ENCODE results near the gene POP7.
"Not testable (repeated sequence)": the region's sequence is repeated elsewhere in the genome, so short reads cannot be mapped to it uniquely, and the experiment has no call there.

POP7 gene

GRCh38 chr7:100693312-100694097, 12.4 kb upstream of the POP7 start:
- no peak for TF ChIP-seq POLR2A (IDR thresholded peaks at IDR 0.05; ENCODE audit: low read depth, low read length)
- DNase-seq (ENCODE audit: insufficient read length, low spot score) (no peak), FAIRE-seq (no peak)

- TF ChIP-seq POLR2A (IDR thresholded peaks at IDR 0.05; ENCODE audit: low read depth, low read length), result 0 out of 2 replicates have a peak, but pooled peaks have one; percentile 13
- DNase-seq (ENCODE audit: insufficient read length, low spot score) (peak; percentile 83), FAIRE-seq (no peak)
Measured at GRCh38 chr7:100694098-100694745, 11.7 kb upstream of the POP7 start, which contains the start of gene GIGYF1. Gene GIGYF1, minus strand, starts transcription at chr7:100694250. Its CDS starts 6,012 bp downstream, at chr7:100688238.

DNA sequence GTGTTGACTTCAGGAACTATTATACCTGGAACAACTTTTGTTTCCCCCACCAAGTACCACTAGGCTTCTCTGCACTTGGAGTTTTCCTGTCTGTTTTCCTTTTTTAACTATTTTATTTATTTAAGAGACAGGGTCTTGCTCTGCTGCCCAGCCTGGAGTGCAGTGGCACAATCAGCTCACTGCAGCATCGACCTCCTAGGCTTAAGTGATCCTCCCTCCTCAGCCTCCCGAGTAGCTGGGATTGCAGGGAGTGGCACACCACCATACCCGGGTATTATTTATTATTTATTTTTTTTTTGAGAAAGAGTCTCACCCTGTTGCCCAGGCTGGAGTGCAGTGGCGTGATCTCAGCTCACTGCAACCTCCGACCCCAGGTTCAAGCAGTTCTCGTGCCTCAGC, 9.8 kb upstream of the POP7 start:
- DNase-seq (ENCODE audit: insufficient read length, low spot score) (no peak), FAIRE-seq (no peak)
- no peak for TF ChIP-seq POLR2A (IDR thresholded peaks at IDR 0.05; ENCODE audit: low read depth, low read length)

GRCh38 chr7:100699018-100699417, 6.9 kb upstream of the POP7 start:
- FAIRE-seq (no peak), DNase-seq (ENCODE audit: insufficient read length, low spot score) (no peak)
- no peak for TF ChIP-seq POLR2A (IDR thresholded peaks at IDR 0.05; ENCODE audit: low read depth, low read length)

DNA sequence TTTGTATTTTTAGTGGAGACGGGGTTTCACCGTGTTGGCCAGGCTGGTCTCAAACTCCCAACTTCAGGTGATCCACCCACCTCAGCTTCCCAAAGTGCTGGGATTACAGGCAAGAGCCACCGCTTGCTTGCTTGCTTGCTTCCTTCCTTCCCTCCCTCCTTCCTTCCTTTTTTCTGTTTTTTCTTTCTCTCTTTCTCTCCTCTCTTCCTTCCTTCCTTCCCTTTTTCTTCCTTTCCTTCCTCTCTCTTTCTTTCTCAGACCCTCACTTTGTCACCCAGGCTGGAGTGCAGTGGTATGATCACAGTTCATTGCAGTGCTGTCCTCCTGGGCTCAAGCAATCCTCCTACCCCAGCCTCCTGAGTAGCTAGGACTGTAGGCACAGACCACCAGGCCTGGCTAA, 4.8 kb upstream of the POP7 start:
- FAIRE-seq; DNase-seq (ENCODE audit: insufficient read length, low spot score): not testable (repeated sequence)

GRCh38 chr7:100705320-100705752, 585 bp upstream of the POP7 start:
- TF ChIP-seq POLR2A (IDR thresholded peaks at IDR 0.05; ENCODE audit: low read depth, low read length), result no peak
- FAIRE-seq (no peak), DNase-seq (ENCODE audit: insufficient read length, low spot score) (peak; percentile 87)

- no peak for FAIRE-seq
- no peak for DNase-seq (ENCODE audit: insufficient read length, low spot score)
- no peak for TF ChIP-seq POLR2A (IDR thresholded peaks at IDR 0.05; ENCODE audit: low read depth, low read length)
Measured at GRCh38 chr7:100706672-100707311, 871 bp downstream of the POP7 start.

- DNase-seq (ENCODE audit: insufficient read length, low spot score) (no peak), FAIRE-seq (no peak)
- no peak for TF ChIP-seq POLR2A (IDR thresholded peaks at IDR 0.05; ENCODE audit: low read depth, low read length)
Measured at GRCh38 chr7:100708395-100708794, 2.5 kb downstream of the POP7 start.

DNA sequence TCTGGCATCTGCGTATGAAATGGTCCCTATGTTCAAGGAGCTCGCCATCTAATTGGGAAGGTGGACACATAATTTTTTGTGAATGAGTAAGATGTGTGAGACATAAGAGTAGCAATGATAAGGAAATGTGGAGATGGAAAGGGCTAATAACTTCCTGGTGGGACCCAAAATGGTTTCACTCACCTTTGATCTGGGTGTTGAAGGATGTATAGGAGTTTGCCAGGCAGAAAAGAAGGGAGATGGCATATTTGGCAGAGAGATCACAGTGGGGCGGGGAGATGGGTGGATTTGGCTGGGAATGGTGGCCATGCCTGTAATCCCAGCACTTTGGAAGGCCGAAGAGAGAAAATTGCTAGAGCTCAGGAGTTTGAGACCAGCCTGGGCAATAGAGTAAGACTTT, 4.5 kb downstream of the POP7 start:
- TF ChIP-seq POLR2A (IDR thresholded peaks at IDR 0.05; ENCODE audit: low read depth, low read length), result no peak
- no peak for FAIRE-seq
- no peak for DNase-seq (ENCODE audit: insufficient read length, low spot score)

DNA sequence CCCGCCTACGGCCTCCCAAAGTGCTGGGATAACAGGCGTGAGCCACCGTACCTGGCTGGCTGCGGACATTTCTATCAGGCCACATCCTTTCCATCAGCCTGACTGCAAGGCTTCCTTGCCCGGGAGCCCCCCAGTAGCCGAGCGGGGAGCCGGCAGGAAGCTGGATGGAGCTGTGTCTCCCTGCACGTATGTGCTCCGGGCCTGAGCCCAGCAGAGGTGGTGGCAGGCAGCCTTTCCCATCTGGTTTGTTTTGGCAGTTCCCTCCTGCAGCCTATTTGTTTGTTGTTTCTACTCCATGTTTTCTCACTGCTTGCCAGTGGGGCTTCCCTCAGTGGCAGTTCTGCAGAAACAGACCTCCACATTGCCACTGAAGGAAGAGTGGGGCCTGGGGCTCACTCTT, 5.4 kb downstream of the POP7 start:
- DNase-seq (ENCODE audit: insufficient read length, low spot score), result no peak
- TF ChIP-seq POLR2A (IDR thresholded peaks at IDR 0.05; ENCODE audit: low read depth, low read length), result no peak
- no peak for FAIRE-seq

DNA sequence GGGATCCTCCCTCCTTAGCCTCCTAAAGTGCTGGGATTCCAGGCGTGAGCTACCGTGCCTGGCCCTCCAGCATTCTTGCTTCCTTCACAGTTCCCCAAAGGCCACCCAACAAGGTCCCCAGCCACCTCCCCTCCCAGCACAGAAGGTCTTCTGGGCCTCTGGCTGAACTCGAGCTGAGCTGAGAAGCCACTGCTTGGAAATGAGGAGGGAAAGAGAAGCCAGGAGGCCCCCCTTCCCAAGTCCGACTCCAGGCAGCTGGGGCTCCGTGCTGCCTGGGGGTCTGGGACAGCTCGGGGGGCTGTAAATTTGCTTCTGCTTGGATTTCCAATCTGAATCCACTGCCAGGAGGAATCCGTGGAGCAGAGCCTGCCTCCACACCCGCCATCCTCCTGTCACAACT, 8.8 kb downstream of the POP7 start:
- DNase-seq (ENCODE audit: insufficient read length, low spot score) (no peak), FAIRE-seq (no peak)
- TF ChIP-seq POLR2A (IDR thresholded peaks at IDR 0.05; ENCODE audit: low read depth, low read length), result no peak

- FAIRE-seq; DNase-seq (ENCODE audit: insufficient read length, low spot score): not testable (repeated sequence)
Measured at GRCh38 chr7:100717073-100717472, 11.2 kb downstream of the POP7 start.

GRCh38 chr7:100719523-100720278, 13.8 kb downstream of the POP7 start:
- TF ChIP-seq POLR2A (IDR thresholded peaks at IDR 0.05; ENCODE audit: low read depth, low read length), result no peak
- no peak for DNase-seq (ENCODE audit: insufficient read length, low spot score)

GRCh38 chr7:100720279-100720670, 14.4 kb downstream of the POP7 start, which contains the start of gene EPO:
Gene EPO, plus strand, starts transcription at chr7:100720468. Its CDS starts 513 bp downstream, at chr7:100720981.
- DNase-seq (ENCODE audit: insufficient read length, low spot score) (no peak), FAIRE-seq (no peak)

More at GRCh38 chr7:100719523-100720278, 13.8 kb downstream of the POP7 start:
- no peak for FAIRE-seq

More at GRCh38 chr7:100720279-100720670, 14.4 kb downstream of the POP7 start, which contains the start of gene EPO:
- TF ChIP-seq POLR2A (IDR thresholded peaks at IDR 0.05; ENCODE audit: low read depth, low read length), result no peak

Data from H54 (cell line).